OCI-LY1 (cell line): Measurements from ENCODE around the gene PRPF19.

ENCODE experiments used
- H2AFZ ChIP-seq: fragments of 200-600 bp; sonication (generic), shearing (Covaris generic); 2 replicates; pipeline ENCODE4 v1.6.0; 2014; ENCODE audit warnings: antibody characterized with exemption, mild to moderate bottlenecking, low read length
- H3F3A ChIP-seq: fragments of 200-600 bp; sonication (generic), shearing (Covaris generic); 2 replicates; pipeline ENCODE4 v1.6.0; 2014; ENCODE audit warnings: mild to moderate bottlenecking, antibody characterized with exemption, low read length, moderate library complexity; ENCODE audit not compliant: insufficient read depth
- H3K27ac ChIP-seq: fragments of 200-600 bp; sonication (generic); 2 replicates; pipeline ENCODE4 v1.5.1; 2014; ENCODE audit warnings: low read length, mixed run types, mild to moderate bottlenecking, low read depth; ENCODE audit not compliant: poor library complexity, severe bottlenecking
- H3K27me3 ChIP-seq: fragments of 200-600 bp; sonication (generic); 2 replicates; pipeline ENCODE4 v1.6.0; 2014; ENCODE audit warnings: antibody characterized with exemption, mild to moderate bottlenecking, low read length, moderate library complexity; ENCODE audit not compliant: insufficient read depth
- H3K36me3 ChIP-seq: fragments of 200-600 bp; sonication (generic); 2 replicates; pipeline ENCODE4 v1.6.1; 2014; ENCODE audit warnings: mild to moderate bottlenecking, antibody characterized with exemption, low read length, moderate library complexity, mixed read lengths; ENCODE audit not compliant: insufficient read depth
- H3K4me1 ChIP-seq: fragments of 200-600 bp; sonication (generic); 2 replicates; pipeline ENCODE4 v1.5.1; 2014; ENCODE audit warnings: mild to moderate bottlenecking, low read length, moderate library complexity; ENCODE audit not compliant: insufficient read depth, severe bottlenecking
- H3K4me2 ChIP-seq: fragments of 200-600 bp; sonication (generic), shearing (Covaris generic); 2 replicates; pipeline ENCODE4 v1.6.1; 2014; ENCODE audit warnings: low read length
- H3K4me3 ChIP-seq: fragments of 200-600 bp; sonication (generic); 2 replicates; pipeline ENCODE4 v1.5.1; 2014; ENCODE audit warnings: low read length, low read depth, mild to moderate bottlenecking, mixed read lengths; ENCODE audit not compliant: poor library complexity, severe bottlenecking
- H3K79me2 ChIP-seq: fragments of 200-600 bp; shearing (Covaris generic); 2 replicates; pipeline ENCODE4 v1.6.1; 2016; ENCODE audit warnings: mixed run types, low read length, mixed read lengths; ENCODE audit not compliant: insufficient read depth
- H3K9ac ChIP-seq: fragments of 200-600 bp; sonication (generic), shearing (Covaris generic); 2 replicates; pipeline ENCODE4 v1.6.1; 2014; ENCODE audit warnings: mild to moderate bottlenecking, low read length, mixed read lengths
- H3K9me2 ChIP-seq: fragments of 200-600 bp; sonication (generic), shearing (Covaris generic); 2 replicates; pipeline ENCODE4 v1.6.1; 2014; ENCODE audit warnings: low read depth, mild to moderate bottlenecking, low read length, mixed read lengths
- H3K9me3 ChIP-seq: fragments of 200-600 bp; shearing (Covaris generic); 2 replicates; pipeline ENCODE4 v1.6.1; 2014; ENCODE audit warnings: low read length, mixed read lengths
- H4K20me1 ChIP-seq: fragments of 200-600 bp; sonication (generic), shearing (Covaris generic); 2 replicates; pipeline ENCODE4 v1.6.0; 2016; ENCODE audit warnings: mild to moderate bottlenecking, low read length; ENCODE audit not compliant: insufficient read depth
- EZH2 ChIP-seq: fragments of 200-600 bp; sonication (generic), shearing (Covaris generic); IDR thresholded peaks from 2 replicates; pipeline ENCODE4 v1.8.0; 2017; ENCODE audit warnings: borderline replicate concordance, mixed run types, mild to moderate bottlenecking, antibody characterized with exemption, low read length, moderate library complexity, mixed read lengths
- TF ChIP-seq, protein P1 (sequence below): fragments of 200-600 bp; sonication (generic), shearing (Covaris generic); IDR thresholded peaks from 2 replicates; pipeline ENCODE4 v1.5.1; 2017; ENCODE audit warnings: mild to moderate bottlenecking, antibody characterized with exemption, low read length, moderate library complexity, mixed read lengths

PRPF19 gene

GRCh38 chr11:60860943-60861342 lies 45.4 kb downstream of the PRPF19 start:
- no peak overlapping the region for H3K9ac ChIP-seq

DNA sequence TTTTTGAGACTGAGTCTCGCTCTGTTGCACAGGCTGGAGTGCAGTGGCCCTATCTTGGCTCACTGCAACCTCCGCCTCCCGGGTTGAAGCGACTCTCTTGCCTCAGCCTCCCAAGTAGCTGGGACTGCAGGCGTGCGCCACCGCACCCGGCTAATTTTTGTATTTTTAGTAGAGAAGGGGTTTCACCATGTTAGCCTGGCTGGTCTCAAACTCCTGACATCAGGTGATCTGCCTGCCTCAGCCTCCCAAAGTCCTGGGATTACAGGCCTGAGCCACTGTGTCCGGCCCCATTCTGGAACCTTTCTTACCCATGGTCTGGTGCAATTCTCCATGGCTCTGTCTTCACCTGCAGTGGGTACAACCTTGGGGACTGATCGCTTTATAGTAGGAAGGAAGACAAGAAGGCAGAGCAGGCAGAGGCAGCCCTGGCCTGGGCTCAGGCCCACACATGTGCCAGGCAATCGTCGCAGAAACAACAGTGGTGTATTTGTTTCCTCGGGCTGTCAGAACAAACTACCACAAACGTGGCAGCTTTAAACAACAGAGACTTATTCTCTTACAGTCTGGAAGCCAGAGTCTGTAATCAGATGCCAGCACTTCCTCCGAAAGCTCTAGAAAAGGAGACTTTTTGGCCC lies 46.7 kb downstream of the PRPF19 start:
- Histone ChIP-seq H3K4me2 (no peak overlapping the region), H3F3A (no peaks in the 10 kb centered on the region), H3K9ac (no peak overlapping the region), H3K27me3 (peaks cover 4% of the 10 kb centered on the region; the same call in 1 of the 2 replicates), H2AFZ (no peak overlapping the region), H3K9me3 (no peaks in the 10 kb centered on the region), H3K4me3 (no peak overlapping the region), H3K36me3 (no peaks in the 10 kb centered on the region), H3K4me1 (peaks cover 4% of the 10 kb centered on the region), H3K27ac (no peak overlapping the region), H3K79me2 (no peaks in the 10 kb centered on the region), H3K9me2 (no peaks in the 10 kb centered on the region), H4K20me1 (no peaks in the 10 kb centered on the region)
- TF ChIP-seq, protein P1, sequence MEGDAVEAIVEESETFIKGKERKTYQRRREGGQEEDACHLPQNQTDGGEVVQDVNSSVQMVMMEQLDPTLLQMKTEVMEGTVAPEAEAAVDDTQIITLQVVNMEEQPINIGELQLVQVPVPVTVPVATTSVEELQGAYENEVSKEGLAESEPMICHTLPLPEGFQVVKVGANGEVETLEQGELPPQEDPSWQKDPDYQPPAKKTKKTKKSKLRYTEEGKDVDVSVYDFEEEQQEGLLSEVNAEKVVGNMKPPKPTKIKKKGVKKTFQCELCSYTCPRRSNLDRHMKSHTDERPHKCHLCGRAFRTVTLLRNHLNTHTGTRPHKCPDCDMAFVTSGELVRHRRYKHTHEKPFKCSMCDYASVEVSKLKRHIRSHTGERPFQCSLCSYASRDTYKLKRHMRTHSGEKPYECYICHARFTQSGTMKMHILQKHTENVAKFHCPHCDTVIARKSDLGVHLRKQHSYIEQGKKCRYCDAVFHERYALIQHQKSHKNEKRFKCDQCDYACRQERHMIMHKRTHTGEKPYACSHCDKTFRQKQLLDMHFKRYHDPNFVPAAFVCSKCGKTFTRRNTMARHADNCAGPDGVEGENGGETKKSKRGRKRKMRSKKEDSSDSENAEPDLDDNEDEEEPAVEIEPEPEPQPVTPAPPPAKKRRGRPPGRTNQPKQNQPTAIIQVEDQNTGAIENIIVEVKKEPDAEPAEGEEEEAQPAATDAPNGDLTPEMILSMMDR: no peak
- TF ChIP-seq EZH2: no peak

More at GRCh38 chr11:60860943-60861342, 45.4 kb downstream of the PRPF19 start:
- Histone ChIP-seq H3K4me3 (no peak overlapping the region), H3K27ac (no peak overlapping the region), H3K79me2 (no peaks in the 10 kb centered on the region), H4K20me1 (no peaks in the 10 kb centered on the region), H3K4me2 (no peak overlapping the region), H3K36me3 (no peaks in the 10 kb centered on the region), H3K9me2 (no peaks in the 10 kb centered on the region), H3K27me3 (peaks cover 4% of the 10 kb centered on the region; the same call in 1 of the 2 replicates), H2AFZ (no peak overlapping the region), H3F3A (no peaks in the 10 kb centered on the region), H3K9me3 (no peaks in the 10 kb centered on the region), H3K4me1 (peaks cover 4% of the 10 kb centered on the region)
- TF ChIP-seq EZH2: no peak
- TF ChIP-seq, protein P1: no peak

- H2AFZ ChIP-seq: no peak overlapping the region
Observed at GRCh38 chr11:60858731-60859464, 47.5 kb downstream of the PRPF19 start.

More at GRCh38 chr11:60858731-60859464, 47.5 kb downstream of the PRPF19 start:
- H3K4me2 ChIP-seq: no peak overlapping the region
- TF ChIP-seq EZH2: no peak
- TF ChIP-seq, protein P1: no peak
- no peaks in the 10 kb centered on the region for H3K79me2 ChIP-seq
- H3F3A ChIP-seq: no peaks in the 10 kb centered on the region
- no peak overlapping the region for H3K27ac ChIP-seq
- no peaks in the 10 kb centered on the region for H4K20me1 ChIP-seq
- no peaks in the 10 kb centered on the region for H3K9me2 ChIP-seq
- H3K9me3 ChIP-seq: no peaks in the 10 kb centered on the region
- H3K4me3 ChIP-seq: no peak overlapping the region
- no peaks in the 10 kb centered on the region for H3K36me3 ChIP-seq
- peaks cover 4% of the 10 kb centered on the region for H3K4me1 ChIP-seq
- peaks cover 4% of the 10 kb centered on the region; the same call in 1 of the 2 replicates for H3K27me3 ChIP-seq
- H3K9ac ChIP-seq: no peak overlapping the region
